ENCODE results near the gene HDGFL3.
"Not testable (repeated sequence)": the region's sequence is repeated elsewhere in the genome, so short reads cannot be mapped to it uniquely, and the experiment has no call there.

The HDGFL3 gene

GRCh38 chr15:83207660-83208366 is at the start of gene HDGFL3:
Gene HDGFL3, minus strand, starts transcription at chr15:83207823. Its CDS starts 409 bp downstream, at chr15:83207414.
- no peak for DNase-seq (ENCODE audit: low read depth, low spot score)

GRCh38 chr15:83250781-83251180 is 43.2 kb upstream of the HDGFL3 start:
- DNase-seq (ENCODE audit: low read depth, low spot score) = no peak

GRCh38 chr15:83249030-83249343 is 41.4 kb upstream of the HDGFL3 start:
- DNase-seq (ENCODE audit: low read depth, low spot score) = no peak

- DNase-seq (ENCODE audit: low read depth, low spot score) = peak; percentile 34
These were observed 40.8 kb upstream of the HDGFL3 start for GRCh38 chr15:83248151-83249029.

- DNase-seq (ENCODE audit: low read depth, low spot score) = no peak
These were observed 36.0 kb upstream of the HDGFL3 start for GRCh38 chr15:83243634-83244033.

- no peak for DNase-seq (ENCODE audit: low read depth, low spot score)
These were observed 22.6 kb upstream of the HDGFL3 start for GRCh38 chr15:83230242-83230641.

GRCh38 chr15:83225449-83225848 is 17.8 kb upstream of the HDGFL3 start:
- no peak for DNase-seq (ENCODE audit: low read depth, low spot score)

GRCh38 chr15:83221781-83222180 is 14.2 kb upstream of the HDGFL3 start:
- not testable (repeated sequence) for DNase-seq (ENCODE audit: low read depth, low spot score)

GRCh38 chr15:83219026-83219425 is 11.4 kb upstream of the HDGFL3 start:
- DNase-seq (ENCODE audit: low read depth, low spot score) = no peak

GRCh38 chr15:83215306-83215705 is 7.7 kb upstream of the HDGFL3 start:
- DNase-seq (ENCODE audit: low read depth, low spot score) = no peak

GRCh38 chr15:83210619-83211018 is 3.0 kb upstream of the HDGFL3 start:
- DNase-seq (ENCODE audit: low read depth, low spot score) = no peak

GRCh38 chr15:83209333-83209732 is 1.7 kb upstream of the HDGFL3 start:
- no peak for DNase-seq (ENCODE audit: low read depth, low spot score)

- no peak for DNase-seq (ENCODE audit: low read depth, low spot score)
These were observed 691 bp upstream of the HDGFL3 start for GRCh38 chr15:83208367-83208661.

- no peak for DNase-seq (ENCODE audit: low read depth, low spot score)
These were observed 489 bp downstream of the HDGFL3 start for GRCh38 chr15:83207009-83207659.

GRCh38 chr15:83206526-83207008 is 1.1 kb downstream of the HDGFL3 start:
- no peak for DNase-seq (ENCODE audit: low read depth, low spot score)

- peak; percentile 53 for DNase-seq (ENCODE audit: low read depth, low spot score)
These were observed 1.8 kb downstream of the HDGFL3 start for GRCh38 chr15:83205725-83206324.

- DNase-seq (ENCODE audit: low read depth, low spot score) = no peak
These were observed 2.9 kb downstream of the HDGFL3 start for GRCh38 chr15:83204697-83205096.

GRCh38 chr15:83203543-83203942 is 4.1 kb downstream of the HDGFL3 start:
- no peak for DNase-seq (ENCODE audit: low read depth, low spot score)

GRCh38 chr15:83200589-83200988 is 7.0 kb downstream of the HDGFL3 start:
- DNase-seq (ENCODE audit: low read depth, low spot score) = no peak

- DNase-seq (ENCODE audit: low read depth, low spot score) = no peak
These were observed 7.5 kb downstream of the HDGFL3 start for GRCh38 chr15:83200162-83200561.

GRCh38 chr15:83199288-83199687 is 8.3 kb downstream of the HDGFL3 start:
- DNase-seq (ENCODE audit: low read depth, low spot score) = no peak

GRCh38 chr15:83198476-83198875 is 9.1 kb downstream of the HDGFL3 start:
- DNase-seq (ENCODE audit: low read depth, low spot score) = no peak

Measured in brain pericyte (primary cell).